ENCODE results near the gene GPR6.

Gene GPR6, protein sequence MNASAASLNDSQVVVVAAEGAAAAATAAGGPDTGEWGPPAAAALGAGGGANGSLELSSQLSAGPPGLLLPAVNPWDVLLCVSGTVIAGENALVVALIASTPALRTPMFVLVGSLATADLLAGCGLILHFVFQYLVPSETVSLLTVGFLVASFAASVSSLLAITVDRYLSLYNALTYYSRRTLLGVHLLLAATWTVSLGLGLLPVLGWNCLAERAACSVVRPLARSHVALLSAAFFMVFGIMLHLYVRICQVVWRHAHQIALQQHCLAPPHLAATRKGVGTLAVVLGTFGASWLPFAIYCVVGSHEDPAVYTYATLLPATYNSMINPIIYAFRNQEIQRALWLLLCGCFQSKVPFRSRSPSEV

DNA sequence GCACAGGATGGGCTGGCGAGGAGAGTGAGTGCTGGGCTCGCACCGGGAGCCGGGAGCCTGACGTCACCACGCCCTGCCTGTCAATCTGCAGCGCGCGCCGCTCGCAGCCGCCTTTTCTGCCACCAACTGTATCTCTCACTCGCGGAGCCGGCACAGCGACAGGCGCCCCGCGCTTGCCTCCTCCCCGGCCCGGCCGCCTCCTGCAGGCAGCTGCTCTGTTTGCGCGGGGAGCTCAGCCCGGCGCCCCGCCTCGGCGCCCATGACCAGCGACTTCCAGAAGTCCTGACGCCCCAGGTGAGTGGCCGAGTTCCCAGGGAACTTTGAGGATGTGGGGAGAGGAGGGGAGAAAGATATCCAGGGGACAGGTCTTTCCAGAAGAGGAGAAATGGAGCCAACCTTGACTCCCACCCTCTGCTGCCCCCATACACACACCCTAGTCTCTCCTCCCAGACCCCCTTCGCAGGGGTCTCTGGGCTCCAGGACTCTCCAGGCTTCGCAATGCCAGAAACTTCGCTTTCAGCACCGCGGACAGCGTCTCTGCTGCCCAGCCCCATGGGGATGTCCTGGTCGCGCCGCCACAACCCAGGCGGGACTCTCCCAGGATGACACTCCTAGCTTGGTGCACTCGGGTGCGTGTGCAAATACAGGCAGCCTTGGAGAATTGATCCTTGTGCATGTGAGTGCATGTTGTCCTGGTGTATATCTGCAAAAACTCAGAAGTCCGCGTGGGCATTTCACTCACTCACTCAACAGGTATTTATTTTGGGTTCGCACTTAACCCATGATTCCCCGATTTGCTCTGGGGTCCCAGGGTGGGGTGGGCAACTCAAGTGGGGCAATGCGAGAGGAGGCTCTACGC is at the start of gene GPR6:
TSS of gene GPR6 (plus strand) at position 138 of the 859 bp plus-strand sequence. CDS start 802 bp downstream, outside the sequence.
- DNase-seq = peak; percentile 86 to 94 (median 92)

DNA sequence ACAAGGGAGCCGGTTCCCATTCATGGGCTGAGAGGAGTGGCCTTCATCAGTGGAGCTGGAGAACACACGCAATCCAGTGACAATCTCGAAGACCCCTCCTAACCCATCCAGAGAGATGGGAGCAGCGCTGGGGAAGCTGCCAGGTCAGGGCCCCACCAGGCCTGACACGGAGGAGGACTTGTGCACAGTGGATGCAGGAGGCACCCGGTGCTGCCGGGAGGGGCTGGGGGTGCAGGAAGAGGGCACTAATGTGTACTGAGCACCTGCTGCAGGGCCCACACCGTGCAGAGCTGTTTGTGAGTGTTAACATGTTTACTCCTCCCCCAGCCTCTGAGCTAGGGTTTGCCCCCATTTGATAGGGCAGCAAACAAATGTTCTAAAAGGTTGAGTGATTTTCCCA is 43.8 kb upstream of the GPR6 start:
- no peak for DNase-seq

DNA sequence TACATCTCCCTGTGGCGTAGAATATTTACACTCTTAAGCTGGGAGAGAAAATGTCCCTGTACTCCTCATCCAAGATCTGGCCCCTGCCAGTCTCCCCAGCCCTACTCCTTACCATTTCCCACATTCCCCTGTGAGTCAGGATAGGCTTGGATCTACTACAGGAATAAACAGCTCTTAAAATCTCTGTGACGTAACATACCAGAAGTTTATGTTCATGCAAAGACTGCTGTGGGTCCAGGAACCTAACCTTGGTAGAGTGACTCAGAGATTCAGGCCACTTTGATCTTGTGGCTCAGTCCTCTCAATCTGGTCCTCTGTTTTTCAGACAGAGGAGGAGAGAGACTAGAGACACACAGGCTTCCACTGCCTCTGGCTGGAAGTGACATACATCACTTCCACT is 38.5 kb upstream of the GPR6 start:
- no peak for DNase-seq

DNA sequence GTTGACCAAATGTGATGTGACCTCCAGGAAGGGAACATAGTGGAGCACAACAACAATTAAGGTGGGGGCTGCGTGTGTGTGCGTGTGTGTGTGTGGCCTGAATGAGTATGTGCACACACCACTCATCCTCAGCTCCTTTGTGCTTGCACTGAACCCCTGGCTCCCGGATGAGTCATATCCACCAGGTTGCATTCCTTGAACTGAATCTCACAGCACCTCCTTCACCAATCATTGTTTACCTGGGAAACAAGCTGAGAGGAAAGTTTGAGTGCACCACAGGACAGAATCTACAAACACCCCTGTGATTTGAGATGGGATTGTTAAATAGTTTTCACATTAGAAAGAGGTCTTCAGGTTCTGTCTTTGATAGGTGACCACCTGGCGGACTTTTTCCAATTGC is 33.7 kb upstream of the GPR6 start:
- no peak for DNase-seq

DNA sequence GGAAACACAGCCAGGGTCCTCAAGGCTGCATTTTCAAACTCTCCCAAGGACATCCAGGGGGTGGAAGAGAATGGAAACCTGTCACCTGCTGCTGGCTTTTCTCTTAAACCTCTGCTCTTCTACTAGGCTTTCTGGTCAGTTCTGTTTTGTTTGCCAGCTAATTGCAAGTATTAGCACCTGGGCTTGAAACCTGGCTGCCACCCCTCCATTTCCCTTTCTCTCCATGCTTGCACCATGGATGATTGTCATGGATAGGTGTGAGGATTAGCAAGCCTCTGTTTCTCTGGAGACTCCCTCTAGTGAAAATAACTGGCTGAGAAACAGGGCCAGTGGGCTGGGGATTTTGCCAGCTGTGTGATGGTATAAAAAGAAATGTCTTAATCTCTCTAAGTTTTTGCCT is 33.0 kb upstream of the GPR6 start:
- DNase-seq = no peak

DNA sequence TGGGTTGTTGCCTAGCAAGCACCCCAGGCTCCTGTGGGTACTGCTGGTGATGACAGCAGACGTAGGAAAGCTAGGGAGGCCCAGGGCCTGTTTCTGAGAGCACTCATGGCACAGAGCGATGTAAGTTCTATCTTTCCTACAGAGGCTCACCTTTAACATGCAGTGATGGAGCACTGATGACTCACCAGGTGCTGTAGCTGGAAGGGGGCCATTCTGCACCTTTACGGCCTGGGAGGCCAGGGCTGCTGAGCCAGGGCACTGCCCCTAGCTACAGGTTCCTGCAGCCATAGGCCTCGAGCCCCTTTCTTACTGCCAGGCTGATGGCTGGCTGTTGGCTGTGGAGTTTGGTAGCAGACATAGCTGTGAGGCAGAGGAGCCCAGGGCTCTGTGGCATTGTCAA is 31.1 kb upstream of the GPR6 start:
- no peak for DNase-seq

DNA sequence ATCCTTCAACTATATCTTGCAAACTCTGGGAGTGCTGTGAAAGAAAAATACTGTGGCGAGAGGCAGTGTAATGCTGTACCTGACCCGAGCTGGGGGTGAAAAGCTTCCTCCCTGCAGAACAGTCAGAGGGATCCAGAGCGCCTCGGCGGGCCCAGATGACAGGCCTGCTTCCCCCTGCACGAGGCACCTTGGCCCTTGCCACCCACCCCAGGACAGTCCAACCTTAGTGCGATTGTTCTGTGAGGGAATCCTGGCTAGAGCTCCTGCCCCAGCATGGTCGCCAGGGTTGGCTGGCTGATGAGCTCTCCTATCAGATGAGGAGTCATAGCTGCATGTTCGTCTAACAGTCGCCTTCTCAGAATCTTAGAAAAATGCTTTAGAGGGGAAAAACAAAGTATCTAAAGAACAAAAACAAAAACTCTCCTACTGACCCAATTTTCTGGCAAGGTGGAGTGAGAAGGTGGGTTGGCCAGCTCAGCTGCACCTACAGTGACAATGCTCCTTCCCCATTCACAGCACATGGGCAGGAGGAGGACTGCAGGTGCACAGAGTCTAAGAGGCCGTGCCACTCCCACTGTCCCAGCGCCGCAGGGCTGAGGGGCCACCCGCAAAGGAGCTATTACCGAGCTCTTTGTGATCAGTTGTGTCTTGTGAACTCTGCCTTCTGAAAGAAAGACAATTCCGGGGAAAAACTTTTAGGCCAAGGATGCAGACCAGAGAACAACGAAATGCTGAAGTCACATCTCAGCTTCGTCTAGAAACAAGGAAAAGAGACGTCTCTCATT is 28.6 kb upstream of the GPR6 start:
- DNase-seq = no peak

DNA sequence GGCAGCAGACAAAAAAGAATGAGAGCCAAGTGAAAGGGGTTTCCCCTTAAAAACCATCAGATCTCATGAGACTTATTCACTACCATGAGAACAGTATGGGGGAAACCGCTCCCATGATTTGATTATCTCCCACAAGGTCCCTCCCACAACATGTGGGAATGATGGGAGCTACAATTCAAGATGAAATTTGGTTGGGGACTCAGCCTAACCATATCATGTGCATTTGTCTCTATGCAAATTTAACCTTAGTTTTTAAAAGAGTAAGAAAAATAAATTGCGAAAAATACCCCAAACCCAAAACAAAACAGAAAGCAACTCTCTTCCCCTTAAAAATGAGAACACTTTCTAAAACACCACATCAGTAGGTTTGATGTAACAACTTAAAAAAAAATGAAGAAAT is 22.6 kb upstream of the GPR6 start:
- peak; percentile 22 to 54 (median 38) for DNase-seq

DNA sequence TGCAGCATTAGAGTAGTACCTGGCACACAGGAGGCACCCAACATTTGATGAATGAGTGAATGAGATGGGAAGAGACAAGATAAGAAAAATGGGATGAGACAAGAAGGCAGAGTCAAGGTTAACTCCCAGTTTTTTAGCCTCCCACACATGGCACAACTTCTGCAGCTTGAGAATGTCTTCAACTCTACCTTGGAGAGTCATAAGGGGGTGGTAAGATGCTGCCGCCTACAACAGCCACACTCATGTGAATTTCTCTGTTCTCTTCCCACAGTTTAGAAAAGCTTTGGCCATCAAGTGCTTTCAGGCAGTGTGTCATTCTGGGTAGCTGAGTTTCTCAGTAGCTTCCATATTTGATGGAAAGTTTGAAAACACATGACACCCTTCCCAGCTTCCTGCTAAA is 19.5 kb upstream of the GPR6 start:
- peak in 2 of 3 donors; percentile 2 to 5 for DNase-seq

DNA sequence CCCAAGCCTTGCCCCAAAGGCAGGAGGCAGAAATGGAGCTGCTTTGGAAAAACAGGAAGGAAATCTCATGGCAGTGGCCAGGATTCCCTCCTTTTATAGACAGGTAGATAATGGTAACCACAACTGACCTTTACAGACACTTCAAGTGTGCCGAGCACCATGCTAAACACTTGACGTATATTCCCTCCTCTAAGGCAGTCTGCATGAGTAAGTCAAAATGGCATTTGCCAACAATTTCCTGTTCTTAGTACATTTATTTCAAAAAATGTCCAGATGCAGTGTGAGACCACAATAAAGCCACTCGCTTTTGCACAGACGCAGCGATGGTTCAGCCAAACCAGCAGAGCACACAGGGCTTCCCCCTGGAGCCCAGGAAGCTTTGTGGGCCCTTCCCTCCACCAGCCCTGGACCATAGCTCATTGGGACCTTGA is 16.5 kb upstream of the GPR6 start:
- no peak for DNase-seq

DNA sequence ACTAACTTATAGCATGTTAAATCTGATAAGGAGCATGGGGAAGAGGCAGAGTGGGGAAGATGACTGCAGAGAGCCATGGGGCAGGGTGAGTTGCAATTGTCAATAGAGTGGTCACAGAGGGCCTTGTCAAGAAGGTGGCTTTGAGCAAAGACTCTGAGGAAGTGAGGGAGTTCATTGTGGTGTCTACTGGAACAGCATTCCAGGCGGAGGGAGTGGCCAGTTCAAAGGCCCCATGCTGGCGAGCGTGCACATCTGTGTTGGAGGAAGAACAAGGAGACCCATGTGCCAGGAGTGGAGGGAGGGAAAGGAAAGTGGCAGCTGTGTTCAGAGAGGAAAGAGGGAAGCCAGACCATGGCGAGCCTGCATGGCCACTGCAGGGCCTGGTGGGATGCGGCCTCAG is 15.8 kb upstream of the GPR6 start:
- DNase-seq = no peak

DNA sequence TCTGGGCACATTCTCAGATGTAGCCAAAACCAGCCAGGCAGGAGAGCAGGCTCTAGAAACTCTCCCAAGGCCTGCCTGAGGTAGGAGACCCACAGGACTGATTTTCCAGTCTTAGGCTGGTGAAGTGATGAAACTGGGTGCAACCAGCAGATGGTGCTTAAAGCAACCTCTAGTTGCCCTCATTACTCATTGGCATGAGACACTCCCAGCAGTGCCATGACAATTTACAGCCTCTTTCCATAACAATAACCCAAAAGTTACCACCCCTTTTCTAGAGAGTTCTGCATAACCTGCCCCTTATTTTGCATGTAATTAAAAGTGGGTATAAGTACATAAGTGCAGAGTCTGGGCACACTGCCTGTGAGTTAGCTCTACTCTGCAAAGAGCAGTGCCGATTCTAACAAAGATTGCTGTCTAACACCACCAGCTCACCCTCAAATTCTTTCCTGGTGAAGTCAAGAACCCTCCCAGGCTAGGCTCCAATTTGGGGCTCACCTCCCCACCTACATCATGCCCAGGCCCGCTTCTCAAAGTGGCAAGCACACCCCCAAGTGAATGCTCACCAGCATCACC is 14.4 kb upstream of the GPR6 start:
- DNase-seq = no peak

DNA sequence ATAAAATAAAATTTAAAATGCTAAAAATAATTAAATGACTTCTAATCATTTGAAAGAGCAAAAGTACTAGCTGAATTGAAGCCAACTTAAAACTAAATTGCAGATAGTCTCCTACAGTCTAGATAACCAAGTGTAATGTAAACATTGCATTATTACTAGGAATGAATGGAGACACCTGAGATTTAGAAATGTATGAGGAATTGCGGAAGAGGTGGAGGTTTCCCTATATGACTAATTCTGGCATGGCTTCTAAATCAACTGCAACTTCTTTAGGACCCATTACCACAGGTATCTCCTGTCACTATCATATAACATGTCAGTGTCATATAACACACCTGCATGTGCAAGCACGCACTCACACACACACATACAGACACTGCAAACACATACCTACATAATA is 13.2 kb upstream of the GPR6 start:
- no peak for DNase-seq

DNA sequence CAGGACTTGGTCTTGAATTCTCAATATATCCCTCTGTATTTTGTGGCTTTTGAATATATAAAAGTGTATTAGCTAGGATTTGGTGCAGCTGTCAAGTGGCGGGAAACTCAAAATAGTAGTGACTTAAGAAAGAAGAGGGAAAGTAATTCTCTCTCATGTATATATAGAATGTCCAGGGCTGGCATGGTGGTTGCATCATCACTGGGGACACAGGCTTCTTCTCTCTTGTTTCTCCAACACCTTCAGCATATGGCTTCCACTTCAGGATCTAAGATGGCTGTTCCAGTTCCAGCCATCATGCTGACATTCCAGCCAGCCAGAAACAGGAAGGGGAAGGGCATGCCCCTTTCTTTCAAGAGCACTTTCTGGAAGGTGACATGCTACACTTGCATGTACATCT is 11.8 kb upstream of the GPR6 start:
- no peak for DNase-seq

DNA sequence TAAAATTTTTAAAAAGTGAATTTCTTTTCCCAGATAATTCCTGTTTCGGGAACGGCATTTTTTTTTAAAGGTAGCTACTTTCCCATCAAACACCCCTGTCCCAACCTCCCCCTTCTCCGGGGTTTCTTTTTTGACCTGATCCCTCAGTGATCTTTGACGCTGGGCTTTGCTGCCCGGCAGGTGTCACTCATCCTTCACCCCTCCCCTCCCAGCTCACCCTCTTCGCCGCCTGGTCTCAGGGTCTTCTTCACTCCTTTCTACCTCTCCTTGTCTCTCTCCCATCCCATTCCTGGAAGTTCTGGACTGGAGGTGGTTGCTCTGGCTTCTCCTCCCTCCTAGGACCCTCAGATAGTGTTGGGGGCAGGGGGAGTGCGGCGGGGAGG is 329 bp upstream of the GPR6 start:
- DNase-seq = no peak

DNA sequence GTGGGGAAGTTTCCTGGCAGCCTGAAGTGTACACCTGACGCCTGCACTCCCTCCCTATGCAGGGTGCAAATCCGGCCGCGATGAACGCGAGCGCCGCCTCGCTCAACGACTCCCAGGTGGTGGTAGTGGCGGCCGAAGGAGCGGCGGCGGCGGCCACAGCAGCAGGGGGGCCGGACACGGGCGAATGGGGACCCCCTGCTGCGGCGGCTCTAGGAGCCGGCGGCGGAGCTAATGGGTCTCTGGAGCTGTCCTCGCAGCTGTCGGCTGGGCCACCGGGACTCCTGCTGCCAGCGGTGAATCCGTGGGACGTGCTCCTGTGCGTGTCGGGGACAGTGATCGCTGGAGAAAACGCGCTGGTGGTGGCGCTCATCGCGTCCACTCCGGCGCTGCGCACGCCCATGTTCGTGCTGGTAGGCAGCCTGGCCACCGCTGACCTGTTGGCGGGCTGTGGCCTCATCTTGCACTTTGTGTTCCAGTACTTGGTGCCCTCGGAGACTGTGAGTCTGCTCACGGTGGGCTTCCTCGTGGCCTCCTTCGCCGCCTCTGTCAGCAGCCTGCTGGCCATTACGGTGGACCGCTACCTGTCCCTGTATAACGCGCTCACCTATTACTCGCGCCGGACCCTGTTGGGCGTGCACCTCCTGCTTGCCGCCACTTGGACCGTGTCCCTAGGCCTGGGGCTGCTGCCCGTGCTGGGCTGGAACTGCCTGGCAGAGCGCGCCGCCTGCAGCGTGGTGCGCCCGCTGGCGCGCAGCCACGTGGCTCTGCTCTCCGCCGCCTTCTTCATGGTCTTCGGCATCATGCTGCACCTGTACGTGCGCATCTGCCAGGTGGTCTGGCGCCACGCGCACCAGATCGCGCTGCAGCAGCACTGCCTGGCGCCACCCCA is 1.2 kb downstream of the GPR6 start:
- no peak for DNase-seq

DNA sequence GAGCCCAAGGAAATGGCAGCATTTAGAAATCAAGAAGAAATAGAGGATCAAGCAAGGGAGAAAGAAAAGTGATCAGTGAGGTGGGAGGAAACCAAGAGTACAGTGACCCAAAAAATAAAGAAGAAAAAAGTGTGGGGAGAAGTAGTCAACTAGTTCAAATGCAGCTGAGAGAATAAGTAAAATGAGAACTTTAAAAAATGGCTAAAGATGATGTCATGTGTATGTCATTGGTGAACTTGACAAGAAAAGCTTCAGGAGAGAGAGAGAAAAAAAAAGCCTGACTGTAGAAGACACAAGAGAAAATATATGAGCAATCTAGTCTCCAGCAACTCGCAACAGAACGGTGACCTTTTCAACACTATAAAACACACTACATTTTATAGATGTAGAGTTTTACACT is 6.3 kb downstream of the GPR6 start:
- DNase-seq = no peak

DNA sequence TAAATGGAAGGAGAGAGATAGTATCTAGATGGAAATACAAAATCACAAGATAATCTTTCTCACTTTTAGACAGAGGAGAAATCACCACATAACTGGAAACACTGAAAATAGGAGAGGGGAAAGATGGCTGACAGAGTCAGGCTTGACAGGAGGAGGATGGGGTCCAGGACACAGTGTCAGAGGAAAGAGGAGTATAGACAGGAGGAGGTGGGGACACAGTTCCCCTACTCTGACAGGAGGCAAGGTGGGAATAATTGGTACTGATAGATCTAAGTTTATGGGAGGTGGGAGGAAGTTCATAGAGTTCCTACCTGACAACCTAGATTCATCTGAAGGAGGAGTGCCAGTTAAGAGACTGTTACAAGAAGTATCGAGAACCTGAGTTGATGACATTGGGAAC is 9.1 kb downstream of the GPR6 start:
- DNase-seq = no peak

DNA sequence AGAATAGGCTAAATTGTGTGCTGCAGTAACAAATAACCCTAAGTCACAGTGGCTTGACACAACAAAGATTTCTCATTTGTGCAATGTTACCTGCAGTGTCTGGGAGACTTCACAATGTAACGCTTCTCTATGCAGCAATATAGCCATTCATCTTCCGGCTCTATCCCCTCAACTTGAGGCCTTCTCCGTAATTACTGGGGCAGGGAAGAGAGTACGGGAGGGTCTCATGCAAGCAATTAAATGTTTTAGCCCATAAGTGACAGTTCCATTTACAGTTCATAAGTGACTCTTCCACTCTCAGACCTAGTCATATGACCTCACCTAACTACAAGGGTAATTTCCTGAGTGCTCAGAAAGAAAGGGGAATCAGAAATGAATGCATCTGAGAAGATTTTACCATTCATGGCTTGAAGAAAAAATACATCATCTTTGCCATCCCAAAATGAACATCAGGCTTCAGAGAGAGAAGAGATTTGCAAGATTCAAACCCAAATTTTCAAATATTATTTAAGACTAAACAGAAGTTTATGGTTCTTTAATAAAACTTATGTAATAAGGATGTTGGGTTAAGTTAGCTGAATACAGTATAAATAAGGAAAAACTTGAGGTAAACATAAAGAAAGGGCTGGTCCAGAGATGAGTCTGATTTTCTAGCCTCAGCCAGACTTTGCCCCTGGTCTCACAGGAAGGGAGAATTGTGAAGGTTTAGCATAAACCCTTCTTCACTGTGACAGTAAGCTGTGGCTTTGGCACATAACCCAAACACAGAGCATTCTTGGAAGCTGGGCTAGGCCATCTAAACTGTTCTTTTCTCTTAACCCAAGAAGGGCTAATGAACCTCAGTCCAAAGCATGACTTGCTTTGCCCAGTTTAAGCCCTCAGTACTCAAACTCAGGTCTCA is 13.3 kb downstream of the GPR6 start:
- no peak for DNase-seq

DNA sequence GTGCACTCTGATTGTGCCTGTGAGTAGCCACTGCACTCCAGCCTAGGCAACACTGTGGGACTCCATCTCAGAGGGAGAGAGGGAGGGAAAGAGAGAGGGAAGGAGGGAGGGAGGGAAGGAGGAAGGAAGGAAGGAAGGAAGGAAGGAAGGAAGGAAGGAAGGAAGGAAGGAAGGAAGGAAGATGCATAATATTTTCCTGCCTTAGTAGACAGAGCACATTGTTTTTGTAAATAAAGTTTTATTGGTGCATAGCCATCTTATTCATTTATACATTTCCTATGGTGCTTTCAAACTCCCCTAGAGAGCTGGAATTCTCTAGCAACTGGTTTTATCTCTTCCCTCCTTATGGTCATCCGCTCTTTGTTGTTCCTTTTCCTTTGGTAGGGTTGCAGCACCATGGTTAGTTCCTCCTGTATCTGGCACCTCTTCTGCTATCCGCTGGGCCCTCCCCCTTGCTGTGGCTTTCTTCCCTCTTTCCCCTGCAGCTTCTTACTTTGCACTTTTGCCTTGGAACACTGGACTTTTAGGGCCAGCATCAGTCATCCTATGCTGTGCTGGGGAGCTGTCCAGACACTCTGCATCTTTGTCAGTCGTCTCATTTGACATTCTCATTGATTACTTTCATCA is 20.2 kb downstream of the GPR6 start:
- peak in 1 of 3 donors; percentile 6 for DNase-seq
